SK-N-MC (cell line): ENCODE measurements around the gene MYO5A.

Experiments used
- EZH2 ChIP-seq: fragments of 200-600 bp; sonication (generic); IDR thresholded peaks from one replicate; pipeline ENCODE4 v1.6.1; 2017; ENCODE audit warnings: antibody characterized with exemption
- FOXP2 ChIP-seq: optimal IDR thresholded peaks from 2 replicates; pipeline ENCODE3; 2011; ENCODE audit warnings: mild to moderate bottlenecking, moderate library complexity; ENCODE audit not compliant: insufficient read depth; ENCODE audit errors: extremely low read length, control extremely low read depth
- POLR2AphosphoS5 ChIP-seq: IDR thresholded peaks from 2 replicates; pipeline ENCODE4 v1.6.1; 2012; ENCODE audit warnings: mild to moderate bottlenecking, low read depth, low read length, borderline replicate concordance

- TF ChIP-seq EZH2, result no peak
- TF ChIP-seq POLR2AphosphoS5, result no peak
- no peak for TF ChIP-seq FOXP2
These were observed 190.6 kb downstream of the MYO5A start for GRCh38 chr15:52338058-52338457.
